Lower leg skin (tissue), 4 donors: Measurements from ENCODE around the gene GADD45A. TPM values are rescaled to one million over a fixed set of nuclear protein-coding genes. Genes with fewer than 3 reads are reported as not detected.

ENCODE experiments used
- DNase-seq, 2 donors: peaks; one replicate each; pipeline ENCODE4 v3.0.0-alpha.2; 2019; ENCODE audit warnings: low spot score in 2 of 2
- H3K4me3 ChIP-seq: fragments of 200-600 bp; sonication (generic); 2 replicates; pipeline ENCODE4 v1.5.1; 2017; ENCODE audit warnings: mild to moderate bottlenecking, low read depth; ENCODE audit not compliant: poor library complexity, severe bottlenecking
- CTCF ChIP-seq, 3 donors: fragments of 450-650 bp; IDR thresholded peaks; one replicate each; pipeline ENCODE4 v1.5.1; 2016; ENCODE audit warnings: antibody characterized with exemption in 3 of 3, mild to moderate bottlenecking in 3 of 3, moderate library complexity in 2 of 3
- POLR2A ChIP-seq, 2 donors: fragments of 450-650 bp; IDR thresholded peaks; one replicate each; pipeline ENCODE4 v1.6.1; 2016 to 2017; ENCODE audit warnings: antibody characterized with exemption in 2 of 2, mild to moderate bottlenecking in 1 of 2, moderate library complexity in 1 of 2
- WGBS, 2 donors: methylation state at CpG; one replicate each; pipeline ENCODE4 v1.1.5; 2018; 5-methylcytosine and 5-hydroxymethylcytosine counted together
- intact Hi-C: fragments of 100-400 bp; cut with DNase I; formaldehyde crosslinking; loops from one replicate; pipeline ENCODE4 v1.15.0; 2023; ENCODE audit warnings: low total_unique reads
- total RNA-seq, 4 donors: library from RNA; depleted of rRNA; stranded (reverse); fragments of >200 nt; gene quantifications; one replicate each; pipeline ENCODE4 v1.1.0, GENCODE V29; 2016

GADD45A gene
- total RNA-seq, 4 donors from 2014 or later = 25.2 to 44.4 (median 29.0) TPM

- TF ChIP-seq POLR2A (IDR thresholded peaks at IDR 0.05) (no peak), CTCF (IDR thresholded peaks at IDR 0.05) (no peak)
- no peak for DNase-seq
- H3K4me3 ChIP-seq = no peak overlapping the region
- intact Hi-C loops = no loop called here
- 73 to 77% methylated on average over 2 of the region's 2 CpGs for WGBS, 2 donors
Measured at GRCh38 chr1:67676946-67677345, 8.1 kb upstream of the GADD45A start.

GRCh38 chr1:67677408-67677807, 7.6 kb upstream of the GADD45A start:
- intact Hi-C loops = no loop called here
- DNase-seq = no peak
- TF ChIP-seq CTCF (IDR thresholded peaks at IDR 0.05) = no peak
- no peak for TF ChIP-seq POLR2A (IDR thresholded peaks at IDR 0.05)
- 93 to 95% methylated on average over 2 of the region's 2 CpGs for WGBS, 2 donors
- H3K4me3 ChIP-seq = no peak overlapping the region

- 72 to 77% methylated on average over 2 of the region's 2 CpGs for WGBS, 2 donors
- TF ChIP-seq CTCF (IDR thresholded peaks at IDR 0.05) (no peak), POLR2A (IDR thresholded peaks at IDR 0.05) (no peak)
- no peak for DNase-seq
- intact Hi-C loops = no loop called here
- no peak overlapping the region for H3K4me3 ChIP-seq
Measured at GRCh38 chr1:67677930-67678329, 7.1 kb upstream of the GADD45A start.

- no peak overlapping the region for H3K4me3 ChIP-seq
- TF ChIP-seq POLR2A (IDR thresholded peaks at IDR 0.05) = no peak
- no peak for TF ChIP-seq CTCF (IDR thresholded peaks at IDR 0.05)
- no peak for DNase-seq
- intact Hi-C loops = loop anchor here (10.0 kb wide), 1 partner anchor 75 kb away; no protein-coding TSS in a partner anchor
Measured at GRCh38 chr1:67679691-67680090, 5.3 kb upstream of the GADD45A start.

GRCh38 chr1:67680486-67680885, 4.5 kb upstream of the GADD45A start:
- 95% methylated on average over 2 of the region's 2 CpGs for WGBS, 2 donors
- TF ChIP-seq CTCF (IDR thresholded peaks at IDR 0.05) (no peak), POLR2A (IDR thresholded peaks at IDR 0.05) (no peak)
- intact Hi-C loops = loop anchor here (10.0 kb wide), 1 partner anchor 74 kb away; no protein-coding TSS in a partner anchor
- H3K4me3 ChIP-seq = no peak overlapping the region
- DNase-seq = no peak

GRCh38 chr1:67682659-67683197, 2.3 kb upstream of the GADD45A start:
- H3K4me3 ChIP-seq = no peak overlapping the region
- 37 to 52% methylated on average over 3 of the region's 3 CpGs for WGBS, 2 donors
- intact Hi-C loops = loop anchor here (10.0 kb wide), 1 partner anchor 72 kb away; no protein-coding TSS in a partner anchor
- no peak for TF ChIP-seq POLR2A (IDR thresholded peaks at IDR 0.05)
- no peak for TF ChIP-seq CTCF (IDR thresholded peaks at IDR 0.05)
- DNase-seq = no peak
